HG03521 (cell line): ENCODE results near the gene ACTR1A.

Source experiments
- ATAC-seq: cut with Tn5 transposase; IDR thresholded peaks from one replicate; pipeline ENCODE4 v1.9.1; 2021; ENCODE audit warnings: mild to moderate bottlenecking, moderate library complexity; ENCODE audit not compliant: unreplicated experiment

The ACTR1A gene

DNA sequence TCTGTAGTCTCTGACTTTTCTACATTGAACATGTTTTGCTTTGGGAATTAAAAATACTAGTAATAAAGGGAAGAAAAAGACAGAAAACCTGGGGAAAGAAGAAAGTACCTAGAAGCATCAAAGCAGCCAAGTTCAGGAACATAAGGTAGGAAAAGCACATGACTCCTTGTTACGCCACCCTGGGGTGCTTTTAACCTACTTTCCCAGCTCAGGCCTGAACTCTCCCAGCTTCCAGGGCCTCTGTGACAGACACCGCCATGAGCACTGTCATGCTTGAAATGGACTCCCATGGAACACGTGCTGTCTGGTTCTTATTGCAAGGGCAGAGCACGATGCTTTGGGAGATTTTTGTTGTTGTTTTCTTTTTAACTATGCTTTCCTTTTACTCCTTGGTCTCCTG lies 11.4 kb downstream of the ACTR1A start:
- ATAC-seq, result no peak

DNA sequence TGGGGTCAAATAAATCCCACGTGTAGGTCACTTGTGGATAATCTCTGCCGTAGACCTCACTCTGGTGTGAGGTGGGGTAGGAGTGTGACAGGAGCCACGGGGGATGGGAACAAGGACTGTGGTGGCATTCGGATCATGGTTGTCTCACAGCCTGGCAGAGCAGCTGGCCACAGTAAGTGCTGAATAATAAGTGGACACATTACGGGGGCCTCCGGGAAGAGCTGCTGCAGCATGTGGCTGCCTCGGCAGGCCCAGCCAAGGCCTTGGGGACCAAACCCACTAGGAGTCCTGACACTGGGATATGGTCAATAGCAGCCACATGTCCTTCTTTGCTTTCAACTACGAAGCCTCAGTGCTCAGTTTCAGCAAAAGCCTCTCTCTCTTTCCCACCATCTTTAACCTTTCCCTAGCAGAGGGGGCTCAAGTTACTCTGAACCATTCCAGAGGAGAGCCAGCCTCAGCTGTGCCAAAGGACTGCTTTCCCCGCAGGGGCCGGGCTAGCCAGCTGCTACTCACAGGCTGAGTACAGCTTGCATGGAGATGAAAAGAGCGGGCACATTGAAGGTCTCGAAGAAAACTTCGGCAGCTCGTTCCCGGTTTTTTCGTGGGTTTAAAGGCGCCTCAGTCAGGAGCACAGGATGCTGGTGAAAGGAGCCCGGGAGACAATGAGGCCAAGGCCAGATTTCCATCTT lies 17.3 kb downstream of the ACTR1A start:
- no peak for ATAC-seq

DNA sequence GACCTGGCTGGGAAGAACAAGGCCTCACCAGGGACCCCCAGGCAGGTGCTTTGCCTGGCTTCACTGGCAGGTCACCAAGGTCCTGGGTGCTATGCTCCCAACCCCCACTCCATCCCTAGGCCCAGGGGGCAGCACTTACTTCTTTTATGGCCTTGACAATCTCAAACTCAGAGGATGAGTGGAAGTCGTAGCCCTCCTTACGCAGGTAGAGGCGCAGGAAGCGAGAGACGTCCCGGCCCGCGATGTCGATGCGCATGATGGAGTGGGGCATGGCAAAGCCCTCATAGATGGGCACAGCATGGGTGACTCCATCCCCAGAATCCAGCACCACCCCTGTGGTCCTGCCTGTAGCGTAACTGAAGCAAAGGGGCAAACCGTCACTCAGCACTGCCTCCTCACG lies 18.5 kb downstream of the ACTR1A start:
- ATAC-seq, result no peak

DNA sequence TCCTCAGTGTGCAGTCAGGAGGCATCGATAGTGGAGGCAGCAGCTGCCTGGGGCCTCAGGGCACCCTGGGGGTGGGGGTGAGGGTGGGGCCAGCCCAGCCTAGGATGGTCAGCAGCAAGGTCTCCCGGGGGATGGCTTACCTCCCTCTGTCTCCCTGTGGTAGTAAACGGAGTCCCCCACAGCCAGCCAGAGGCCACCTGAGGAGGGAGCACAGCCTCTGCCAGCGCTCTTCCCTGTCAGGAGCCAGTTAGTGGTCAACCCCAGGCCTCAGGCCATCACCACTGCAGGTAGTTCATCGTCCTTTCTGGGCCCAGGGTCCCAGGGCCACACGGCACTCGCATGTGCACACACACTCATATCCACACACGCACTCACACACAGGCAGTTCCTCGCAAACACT lies 22.1 kb downstream of the ACTR1A start:
- ATAC-seq, result no peak

DNA sequence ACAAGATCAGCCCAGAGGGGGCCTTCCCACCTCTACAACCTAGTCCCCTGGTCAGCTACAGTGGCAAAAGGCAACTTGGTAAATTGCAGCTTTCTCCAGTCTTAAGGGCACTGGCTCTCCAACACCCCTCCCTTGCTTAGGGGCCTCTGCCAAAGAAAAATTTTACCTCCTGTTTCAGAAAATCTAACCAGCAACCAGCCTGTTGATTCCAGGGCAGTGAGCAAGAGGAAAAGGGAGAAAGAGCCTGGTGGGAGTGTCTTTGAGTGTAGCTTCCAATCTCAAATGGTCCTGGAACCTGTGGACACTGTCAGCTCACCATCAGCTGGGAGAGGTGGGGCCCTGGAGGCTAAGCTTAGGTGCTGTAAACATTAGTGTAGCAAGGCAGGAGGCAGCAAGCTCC lies 22.9 kb downstream of the ACTR1A start:
- ATAC-seq, result no peak

DNA sequence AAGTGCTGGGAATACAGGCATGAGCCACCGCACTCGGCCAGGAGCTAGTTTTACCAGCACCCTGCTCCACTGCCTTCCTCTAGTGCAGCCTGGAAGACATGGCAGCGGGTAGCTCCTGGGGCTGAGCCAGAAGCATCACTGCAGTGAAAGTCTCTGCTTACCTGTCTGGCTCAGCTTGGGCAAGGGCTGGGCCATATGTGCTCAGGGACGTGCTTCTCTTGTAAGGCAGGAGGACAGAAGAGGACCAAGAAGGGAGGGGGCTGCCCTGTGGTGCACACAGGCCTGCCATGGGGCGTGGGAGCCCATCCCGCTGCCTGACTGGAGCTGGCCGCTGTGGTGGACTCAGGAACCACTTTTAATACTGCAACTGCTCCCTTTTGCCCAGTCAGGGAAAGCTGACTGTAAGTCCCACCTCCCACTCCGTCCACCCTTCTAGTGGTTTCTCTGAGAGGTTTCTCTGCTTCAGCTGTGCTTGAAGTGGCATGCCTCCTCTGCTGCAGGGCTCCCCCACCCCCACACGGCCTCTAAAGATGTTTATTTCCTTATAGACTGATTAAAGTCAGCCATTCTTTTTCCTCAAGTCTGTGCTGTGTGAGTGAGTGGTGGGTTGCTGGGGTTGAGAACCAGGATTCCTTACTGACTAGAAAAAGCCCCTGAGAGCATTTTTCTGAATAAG lies 25.9 kb downstream of the ACTR1A start:
- ATAC-seq, result no peak

DNA sequence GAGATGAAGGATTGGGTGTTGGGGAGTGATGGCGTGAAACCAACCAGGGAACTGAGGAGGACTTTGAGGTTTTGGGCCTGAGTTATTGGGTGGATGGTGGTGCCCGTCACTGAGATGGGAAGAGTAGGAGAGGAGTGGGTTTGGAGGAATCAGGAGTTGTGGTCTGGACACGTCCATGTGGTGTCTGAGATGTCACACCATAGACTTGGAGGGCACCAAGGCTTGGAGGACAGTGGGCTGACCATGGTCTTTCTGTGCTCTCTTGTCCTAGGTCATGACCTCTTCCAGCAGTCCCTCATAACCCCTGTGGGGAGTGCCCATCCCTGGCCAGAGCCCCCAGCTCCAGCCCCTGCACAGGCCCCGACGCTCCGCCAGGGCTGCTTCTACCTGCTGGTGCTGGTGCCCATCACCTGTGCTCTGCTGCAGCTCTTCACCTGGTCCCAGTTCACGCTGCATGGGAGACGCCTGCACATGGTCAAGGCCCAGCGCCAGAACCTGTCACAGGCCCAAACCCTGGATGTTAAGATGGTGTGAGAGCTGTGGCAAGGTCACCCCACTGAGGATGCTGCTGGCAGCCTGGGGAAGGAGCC lies 27.0 kb downstream of the ACTR1A start:
- no peak for ATAC-seq

DNA sequence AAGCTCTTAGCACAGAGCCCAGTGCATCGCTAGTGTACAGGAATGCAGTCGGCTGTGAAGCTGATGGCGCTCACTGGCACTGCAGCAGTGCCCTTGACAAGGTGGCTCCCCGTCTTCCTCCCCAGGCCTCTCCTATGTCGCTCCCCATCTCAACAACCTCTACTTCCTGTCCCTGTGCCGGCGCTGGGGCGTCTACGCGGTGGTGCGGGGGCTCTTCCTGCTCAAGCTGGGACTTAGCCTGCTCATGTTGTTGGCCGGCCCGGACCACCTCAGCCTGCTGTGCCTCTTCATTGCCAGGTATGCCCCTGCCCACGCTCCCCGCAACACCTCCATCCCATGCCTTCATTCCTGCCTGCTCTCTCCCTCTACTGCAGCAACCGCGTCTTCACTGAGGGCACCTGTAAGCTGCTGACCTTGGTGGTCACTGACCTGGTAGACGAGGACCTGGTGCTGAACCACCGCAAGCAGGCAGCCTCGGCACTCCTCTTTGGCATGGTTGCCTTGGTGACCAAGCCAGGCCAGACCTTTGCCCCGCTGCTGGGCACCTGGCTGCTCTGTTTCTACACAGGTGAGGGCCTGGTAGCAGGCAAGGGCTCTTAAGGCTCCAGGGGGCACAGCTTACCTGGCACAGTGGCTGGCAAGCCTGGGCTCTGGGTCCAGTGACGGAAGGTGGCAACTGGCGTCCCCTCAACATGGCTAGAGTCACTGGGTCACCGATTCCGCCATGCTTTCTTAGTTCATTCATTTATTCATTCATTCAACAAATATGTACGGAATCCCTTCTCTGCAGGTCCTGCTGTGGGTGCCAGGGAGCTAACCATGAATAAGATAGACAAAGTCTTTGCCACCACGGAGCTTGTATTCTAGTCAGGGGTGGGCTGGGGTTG lies 28.8 kb downstream of the ACTR1A start:
- no peak for ATAC-seq

DNA sequence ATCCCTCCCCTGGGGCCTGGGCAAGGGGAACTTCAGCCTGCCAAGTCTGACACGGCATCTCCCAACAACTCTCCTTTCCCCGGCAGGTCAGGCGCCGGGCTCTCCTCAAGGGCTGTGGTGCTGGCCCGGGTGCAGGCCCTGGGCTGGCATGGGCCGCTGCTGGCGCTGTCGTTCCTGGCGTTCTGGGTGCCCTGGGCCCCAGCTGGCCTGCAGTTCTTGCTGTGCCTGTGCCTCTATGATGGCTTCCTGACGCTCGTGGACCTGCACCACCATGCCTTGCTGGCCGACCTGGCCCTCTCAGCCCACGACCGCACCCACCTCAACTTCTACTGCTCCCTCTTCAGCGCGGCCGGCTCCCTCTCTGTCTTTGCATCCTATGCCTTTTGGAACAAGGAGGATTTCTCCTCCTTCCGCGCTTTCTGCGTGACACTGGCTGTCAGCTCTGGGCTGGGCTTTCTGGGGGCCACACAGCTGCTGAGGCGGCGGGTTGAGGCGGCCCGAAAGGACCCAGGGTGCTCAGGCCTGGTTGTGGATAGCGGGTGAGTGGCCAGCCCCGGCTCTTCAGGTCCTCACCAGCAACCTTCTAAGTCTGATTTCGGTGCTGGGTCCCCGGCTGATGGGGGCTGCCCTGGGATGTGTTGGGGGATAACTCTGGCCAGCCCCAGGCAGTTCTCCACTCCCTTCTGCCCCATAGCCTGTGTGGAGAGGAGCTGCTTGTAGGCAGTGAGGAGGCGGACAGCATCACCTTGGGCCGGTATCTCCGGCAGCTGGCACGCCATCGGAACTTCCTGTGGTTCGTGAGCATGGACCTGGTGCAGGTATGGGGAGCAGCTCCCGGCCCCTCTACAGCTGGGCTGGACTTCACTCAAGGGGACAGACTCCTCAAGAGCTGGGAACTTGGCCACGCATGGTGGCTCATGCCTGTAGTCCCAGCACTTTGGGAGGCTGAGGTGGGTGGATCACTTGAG lies 31.6 kb downstream of the ACTR1A start:
- ATAC-seq, result no peak

DNA sequence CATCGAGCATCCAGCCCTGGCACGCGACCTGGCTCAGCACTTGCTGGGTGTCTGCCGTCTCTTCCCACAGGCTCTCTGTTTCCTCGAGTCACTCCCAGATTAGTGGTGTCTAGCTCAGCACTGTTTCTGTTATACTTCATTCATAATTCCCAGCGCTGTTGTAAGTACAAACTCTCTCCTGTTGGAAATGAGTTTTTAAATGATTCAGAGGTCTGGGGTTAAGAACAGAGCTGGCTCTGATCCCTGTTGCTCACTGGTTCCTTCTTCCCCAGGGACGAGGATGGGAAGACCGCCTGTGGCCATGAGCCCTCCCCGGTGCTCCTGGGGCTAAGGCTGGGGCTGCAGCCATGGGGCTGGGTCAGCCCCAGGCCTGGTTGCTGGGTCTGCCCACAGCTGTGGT lies 33.8 kb downstream of the ACTR1A start:
- ATAC-seq, result no peak

DNA sequence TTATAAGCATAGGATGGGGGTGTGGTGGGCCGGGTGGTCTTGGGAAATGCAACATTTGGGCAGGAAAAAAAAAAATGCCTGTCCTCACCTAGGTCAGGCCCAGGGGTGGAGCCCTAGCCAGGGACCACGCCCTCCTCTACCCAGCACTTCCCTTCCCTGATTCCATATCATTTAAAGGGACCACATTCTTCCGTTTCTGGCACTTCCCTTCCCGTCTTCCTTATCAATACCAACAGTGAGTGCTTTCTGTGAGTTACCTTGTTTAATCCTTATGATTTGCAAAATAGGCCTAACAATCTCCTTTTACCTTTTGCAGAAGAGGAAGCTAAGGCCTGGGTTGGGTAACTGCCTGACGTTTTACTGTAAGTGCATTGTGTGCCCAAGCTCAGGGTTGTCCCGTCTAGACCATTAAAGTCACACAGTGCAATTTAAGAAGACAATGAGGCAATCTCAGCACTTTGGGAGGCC lies 34.5 kb downstream of the ACTR1A start:
- ATAC-seq, result no peak

DNA sequence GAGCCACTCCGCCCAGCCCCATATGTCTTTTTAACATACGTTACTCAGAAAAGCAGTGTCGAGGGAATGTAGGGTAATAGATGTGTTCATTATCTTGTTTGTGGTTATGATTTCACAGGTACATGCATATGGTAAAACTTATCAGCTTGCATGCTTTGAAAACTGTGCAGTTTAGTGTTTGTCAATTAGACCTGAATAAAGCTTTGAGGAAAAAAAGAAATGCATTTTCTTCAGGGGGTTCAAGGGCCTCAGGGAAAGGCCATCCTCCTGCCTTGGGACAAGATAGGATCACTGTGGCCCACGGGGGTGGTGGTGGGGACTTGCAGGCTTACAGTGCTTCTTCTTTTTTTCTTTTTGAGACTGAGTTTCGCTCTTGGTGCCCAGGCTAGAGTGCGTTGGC lies 35.2 kb downstream of the ACTR1A start:
- no peak for ATAC-seq

DNA sequence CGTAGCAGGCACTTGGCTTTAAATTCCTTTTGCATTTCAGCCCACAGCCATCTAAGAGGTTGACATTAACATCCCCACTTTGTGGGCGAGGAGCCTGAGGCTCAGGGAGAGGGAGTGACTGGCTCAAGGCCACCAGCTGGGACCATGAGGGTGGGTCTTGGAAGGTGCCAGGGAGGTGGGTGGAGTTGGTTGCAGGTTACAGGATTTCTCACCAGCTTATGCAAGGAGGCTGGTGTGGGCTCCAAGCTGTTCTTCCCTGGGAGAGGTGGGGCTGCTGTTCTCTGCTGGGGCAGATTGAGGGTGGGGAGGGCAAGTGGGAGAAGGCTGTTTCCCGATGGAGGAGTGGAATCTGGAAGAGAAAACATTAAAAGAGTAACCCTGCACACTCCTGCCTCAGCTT lies 37.0 kb downstream of the ACTR1A start:
- ATAC-seq, result no peak

DNA sequence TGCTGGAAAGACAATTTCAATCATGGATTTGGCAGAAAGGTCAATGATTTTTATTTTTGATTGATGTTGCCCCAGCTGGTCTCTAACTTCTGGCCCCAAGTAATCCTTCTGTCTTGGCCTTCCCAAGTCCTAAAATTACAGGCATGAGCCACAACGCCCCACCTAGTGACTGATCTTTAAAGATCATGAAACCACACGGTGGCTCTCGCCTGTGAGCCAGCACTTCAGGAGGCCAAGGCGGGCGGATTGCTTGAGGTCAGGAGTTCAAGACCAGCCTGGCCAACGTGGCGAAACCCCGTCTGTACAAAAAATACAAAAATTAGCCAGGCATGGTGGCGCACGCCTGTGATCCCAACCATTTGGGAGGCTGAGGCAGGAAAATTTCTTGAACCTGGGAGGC lies 38.5 kb downstream of the ACTR1A start:
- no peak for ATAC-seq

DNA sequence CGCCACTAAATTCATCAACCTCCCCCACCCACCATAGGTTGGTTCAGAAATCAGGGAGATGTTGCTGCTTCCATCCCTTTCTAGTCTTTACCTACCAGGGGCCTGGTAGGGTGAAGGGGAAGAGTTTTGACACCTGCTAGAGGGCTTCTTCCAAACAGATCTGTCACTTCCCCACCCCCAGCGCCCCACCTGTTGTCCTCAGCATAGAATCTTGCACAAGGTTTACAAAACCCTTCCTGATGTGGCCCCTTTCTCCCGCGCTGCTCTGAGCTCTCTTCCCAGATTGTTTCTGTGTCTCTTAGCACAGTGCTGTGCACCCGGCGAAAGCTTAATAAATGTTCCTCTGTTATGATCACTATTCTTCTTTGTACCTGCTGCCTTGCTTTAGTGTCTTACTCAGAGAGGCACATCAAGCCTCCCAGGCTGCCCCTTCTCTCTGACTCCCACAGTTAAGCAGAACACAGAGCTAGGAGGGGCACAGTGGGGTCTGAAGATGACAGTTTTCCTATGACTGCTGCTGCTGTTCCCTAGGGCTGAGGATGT lies 39.9 kb downstream of the ACTR1A start:
- ATAC-seq, result no peak

DNA sequence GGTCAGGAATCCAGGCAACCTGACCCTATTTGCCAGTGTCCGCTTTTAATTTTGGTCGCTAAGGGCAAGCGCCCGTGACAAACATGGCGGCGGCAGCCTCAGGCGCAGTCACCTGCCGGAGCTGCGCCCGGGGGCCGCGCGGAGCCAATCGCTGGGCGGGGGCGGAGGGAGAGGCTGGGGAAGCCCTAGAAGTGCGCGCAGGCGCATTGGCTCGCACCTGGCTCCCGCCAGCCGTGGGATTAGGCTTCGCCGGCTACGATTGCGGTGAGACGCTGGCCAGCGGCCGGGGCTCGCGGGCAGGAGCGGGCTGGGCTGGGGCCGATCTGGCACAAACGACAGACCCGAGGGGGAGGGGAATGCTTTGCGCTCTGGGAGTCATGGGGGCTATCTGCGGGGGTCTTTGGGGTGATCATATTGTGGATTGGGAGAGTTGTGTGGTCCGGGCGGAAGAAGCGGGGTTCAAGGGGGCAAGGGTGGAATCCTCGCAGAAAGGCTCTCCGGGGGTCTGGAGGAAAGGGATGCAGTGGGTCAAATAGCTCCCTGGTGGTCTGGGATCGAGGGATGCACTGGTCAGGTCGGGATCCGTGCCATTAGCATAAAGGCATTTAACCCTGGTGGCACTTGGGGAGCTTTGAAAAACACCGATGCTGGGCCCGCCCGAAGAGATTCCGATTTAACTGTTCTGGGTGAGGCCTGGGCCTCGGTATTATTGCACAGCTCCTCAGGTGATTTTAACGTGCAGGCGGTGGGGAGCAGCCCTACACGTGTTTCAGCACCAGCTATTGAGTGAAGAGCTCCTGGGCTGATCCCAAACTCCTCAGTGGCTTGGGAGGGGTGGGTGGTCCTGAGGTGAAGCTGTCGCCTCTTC lies 41.1 kb downstream of the ACTR1A start:
- peak; percentile 74 for ATAC-seq

DNA sequence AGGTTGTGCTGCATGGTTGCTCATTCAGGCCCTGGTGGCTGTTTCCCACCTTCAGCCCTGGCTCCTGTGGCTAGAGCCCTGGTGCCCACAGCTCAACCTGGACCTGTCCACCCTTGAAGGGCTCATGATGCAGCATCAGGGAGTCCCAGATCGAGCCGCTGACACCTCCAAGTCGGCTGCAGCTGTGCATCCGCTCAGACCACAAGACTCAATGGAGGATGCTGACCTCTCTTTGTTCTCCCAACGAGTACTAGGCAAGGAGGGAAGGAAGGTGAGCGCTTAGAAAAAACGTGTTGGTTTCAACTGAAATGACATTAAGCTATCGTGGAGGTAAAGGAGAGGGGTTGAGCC lies 41.7 kb downstream of the ACTR1A start:
- ATAC-seq, result peak; percentile 13

DNA sequence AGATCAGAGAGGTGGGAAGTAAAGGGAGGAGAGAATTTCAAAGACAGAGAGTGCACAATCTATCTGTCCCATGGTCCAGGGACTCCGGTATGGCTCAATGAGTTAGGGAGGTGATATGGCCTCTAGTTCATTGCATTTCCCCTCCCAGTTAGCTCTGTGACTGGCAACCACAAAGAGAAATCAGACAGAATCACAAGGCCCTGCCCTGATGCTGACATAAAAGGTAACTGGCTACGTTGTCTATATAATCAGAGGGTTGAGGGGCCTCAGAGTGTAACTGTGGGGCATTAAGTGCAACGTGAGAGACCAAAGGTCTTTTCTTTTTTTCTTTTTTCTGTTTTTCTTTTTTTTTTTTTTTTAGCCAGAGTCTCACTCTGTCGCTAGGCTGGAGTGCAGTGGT lies 43.9 kb downstream of the ACTR1A start:
- ATAC-seq, result no peak

DNA sequence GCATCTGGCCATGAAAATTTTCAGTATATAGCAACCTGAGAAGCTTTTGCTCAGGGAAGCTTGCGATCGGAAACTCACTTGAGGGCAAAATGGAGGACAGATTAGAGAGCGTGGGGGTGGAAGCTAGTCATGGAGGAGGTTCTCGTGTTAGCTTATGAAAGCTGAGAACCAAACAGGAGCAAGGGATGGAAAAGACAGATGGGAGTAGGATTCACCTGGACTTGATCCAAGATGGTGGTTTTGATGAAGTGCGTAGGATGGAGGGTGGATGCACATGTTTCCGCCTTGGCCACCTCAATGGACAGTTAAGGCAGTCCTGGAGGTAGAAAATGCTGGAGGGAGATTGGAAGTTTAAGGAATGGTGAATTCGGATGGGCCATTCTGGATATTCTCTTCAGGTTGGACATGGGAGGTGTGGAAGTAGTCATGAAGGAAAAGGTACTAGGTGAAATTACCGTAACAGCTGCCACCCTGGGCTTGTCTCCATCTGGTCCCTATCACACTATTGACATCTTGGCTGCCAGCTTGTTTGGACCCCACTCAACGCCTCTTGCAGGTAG lies 44.8 kb downstream of the ACTR1A start:
- ATAC-seq, result no peak
